Vagina (tissue), 2 donors: ENCODE measurements around the gene UCHL3.

ENCODE experiments used
- CTCF ChIP-seq, 3 experiments: fragments of 450-650 bp in 2 of 3; fragments of 200-600 bp in 1 of 3; sonication (generic) in 1 of 3; IDR thresholded peaks; one replicate each; pipeline ENCODE4 v1.5.1; 2017 to 2019; ENCODE audit warnings: antibody characterized with exemption in 3 of 3, mild to moderate bottlenecking in 2 of 3, moderate library complexity in 2 of 3
- POLR2A ChIP-seq, 2 donors: fragments of 450-650 bp; IDR thresholded peaks; one replicate each; pipeline ENCODE4 v1.6.1; 2017; ENCODE audit warnings: antibody characterized with exemption in 2 of 2, mild to moderate bottlenecking in 2 of 2, moderate library complexity in 2 of 2
- POLR2AphosphoS5 ChIP-seq, 2 donors: sonication (generic); formaldehyde crosslinking; IDR thresholded peaks; one replicate each; pipeline ENCODE4 v1.9.0; 2017; ENCODE audit warnings: antibody characterized with exemption in 2 of 2, mild to moderate bottlenecking in 2 of 2, low read depth in 1 of 2; ENCODE audit not compliant: insufficient read depth in 1 of 2

- TF ChIP-seq CTCF (IDR thresholded peaks at IDR 0.05), result no peak
- no peak for TF ChIP-seq POLR2A (IDR thresholded peaks at IDR 0.05)
- TF ChIP-seq POLR2AphosphoS5 (IDR thresholded peaks at IDR 0.05; ENCODE audit: insufficient read depth in 1 of 2, low read depth in 1 of 2), result no peak
Observed at GRCh38 chr13:75547917-75548316, 1.7 kb upstream of the UCHL3 start.
